Right ventricle myocardium inferior (tissue), 1 donor: ENCODE measurements around the gene CD44. TPM values are rescaled to one million over a fixed set of nuclear protein-coding genes. Genes with fewer than 3 reads are reported as not detected.

ENCODE experiments used
- ATAC-seq: fragments of 200-7000 bp; cut with Tn5 transposase; one replicate; pipeline ENCODE4 v1.9.1; 2020; ENCODE audit warnings: mild to moderate bottlenecking, moderate library complexity
- DNase-seq: peaks from one replicate; pipeline ENCODE4 v3.0.0; 2021; ENCODE audit errors: missing footprints
- intact Hi-C: fragments of 100-400 bp; cut with DNase I; formaldehyde crosslinking; loops from one replicate; pipeline ENCODE4 v1.11.0; 2022
- total RNA-seq: library from RNA; stranded (reverse); fragmentation: NEBNext Ultra II Directional; extraction: Animal tissue kit (Norgen Biotek cat#: 25700); gene quantifications from one replicate; pipeline ENCODE4 v1.2.1, GENCODE V29; 2021
- donor health status: DM: no; HTN: yes; CAD: no; lungs with severe emphysema.

CD44 gene
- total RNA-seq, 1 donor from 2014 or later = 19.9 TPM

- no peak for DNase-seq
- no peak for ATAC-seq
- intact Hi-C loops = no loop called here
These were observed 44.5 kb downstream of the CD44 start for GRCh38 chr11:35183326-35183925.

- intact Hi-C loops = no loop called here
- ATAC-seq = no peak
- no peak for DNase-seq
These were observed 46.7 kb downstream of the CD44 start for GRCh38 chr11:35185696-35186095.

- ATAC-seq = no peak
- no peak for DNase-seq
- intact Hi-C loops = no loop called here
These were observed 49.0 kb downstream of the CD44 start for GRCh38 chr11:35187996-35188395.

GRCh38 chr11:35190804-35191348 lies 51.9 kb downstream of the CD44 start:
- intact Hi-C loops = no loop called here
- ATAC-seq (no peak), DNase-seq (no peak)

GRCh38 chr11:35192347-35192746 lies 53.4 kb downstream of the CD44 start:
- ATAC-seq = peak; percentile 94
- intact Hi-C loops = no loop called here
- no peak for DNase-seq

- ATAC-seq (no peak), DNase-seq (no peak)
- intact Hi-C loops = no loop called here
These were observed 54.8 kb downstream of the CD44 start for GRCh38 chr11:35193767-35194166.

DNA sequence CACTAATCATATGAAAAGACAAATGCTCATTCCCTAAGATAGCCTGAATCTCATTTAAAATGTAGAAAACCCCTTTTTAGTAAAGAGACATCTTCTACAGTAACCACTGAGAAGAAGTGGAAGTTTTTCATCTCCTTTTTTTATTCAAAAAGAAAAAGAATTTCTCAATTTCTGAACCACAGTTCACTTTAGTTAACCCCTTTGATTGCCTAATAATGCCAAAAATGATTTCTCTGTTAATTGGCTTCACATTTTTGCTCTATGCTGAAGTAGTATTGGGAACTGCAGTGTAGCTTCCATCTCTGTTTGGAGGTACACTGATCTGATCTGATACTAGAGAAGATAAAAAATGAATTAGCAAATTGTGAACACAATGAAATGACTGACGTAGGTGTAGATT lies 58.3 kb downstream of the CD44 start:
- ATAC-seq (no peak), DNase-seq (no peak)
- intact Hi-C loops = no loop called here

GRCh38 chr11:35200811-35201341 lies 61.9 kb downstream of the CD44 start:
- DNase-seq = no peak
- ATAC-seq = no peak
- intact Hi-C loops = no loop called here

DNA sequence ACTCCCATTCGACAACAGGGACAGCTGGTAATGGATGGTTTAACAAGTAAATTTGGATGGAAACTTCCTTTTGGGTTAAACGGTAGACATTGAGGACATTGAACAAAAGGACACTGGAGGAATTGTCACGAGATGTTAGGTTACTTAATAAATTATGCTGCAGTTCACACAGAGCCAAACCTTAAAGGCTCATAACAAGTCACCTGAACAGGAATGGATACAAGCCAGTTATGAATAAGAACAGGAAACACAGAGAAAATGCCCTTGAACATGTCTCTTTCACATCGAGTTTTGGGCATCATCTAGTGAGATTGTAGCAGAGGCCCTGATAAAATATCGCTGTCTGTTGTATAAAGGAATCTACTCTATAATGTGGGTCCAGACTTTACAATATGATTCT lies 65.6 kb downstream of the CD44 start:
- DNase-seq (no peak), ATAC-seq (no peak)
- intact Hi-C loops = no loop called here

DNA sequence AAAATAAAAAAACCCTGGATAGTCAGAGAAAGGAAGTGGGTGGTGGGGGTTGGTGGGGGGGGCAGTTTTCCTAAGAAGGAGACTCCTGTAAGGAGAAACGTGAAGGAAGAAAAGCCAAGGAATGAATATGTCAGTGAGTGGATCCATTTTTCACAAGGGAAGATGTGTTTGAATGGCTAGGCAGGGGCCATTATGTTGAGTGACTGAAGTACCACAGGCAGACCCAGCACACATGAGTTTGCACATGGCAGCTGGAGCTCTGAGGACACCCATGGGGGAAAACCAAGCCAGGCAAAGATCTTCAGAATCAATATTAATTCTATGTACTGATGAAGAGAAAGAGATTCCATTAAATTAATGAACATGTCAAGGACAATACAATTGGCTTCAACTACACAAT lies 67.6 kb downstream of the CD44 start:
- intact Hi-C loops = no loop called here
- DNase-seq (no peak), ATAC-seq (no peak)

DNA sequence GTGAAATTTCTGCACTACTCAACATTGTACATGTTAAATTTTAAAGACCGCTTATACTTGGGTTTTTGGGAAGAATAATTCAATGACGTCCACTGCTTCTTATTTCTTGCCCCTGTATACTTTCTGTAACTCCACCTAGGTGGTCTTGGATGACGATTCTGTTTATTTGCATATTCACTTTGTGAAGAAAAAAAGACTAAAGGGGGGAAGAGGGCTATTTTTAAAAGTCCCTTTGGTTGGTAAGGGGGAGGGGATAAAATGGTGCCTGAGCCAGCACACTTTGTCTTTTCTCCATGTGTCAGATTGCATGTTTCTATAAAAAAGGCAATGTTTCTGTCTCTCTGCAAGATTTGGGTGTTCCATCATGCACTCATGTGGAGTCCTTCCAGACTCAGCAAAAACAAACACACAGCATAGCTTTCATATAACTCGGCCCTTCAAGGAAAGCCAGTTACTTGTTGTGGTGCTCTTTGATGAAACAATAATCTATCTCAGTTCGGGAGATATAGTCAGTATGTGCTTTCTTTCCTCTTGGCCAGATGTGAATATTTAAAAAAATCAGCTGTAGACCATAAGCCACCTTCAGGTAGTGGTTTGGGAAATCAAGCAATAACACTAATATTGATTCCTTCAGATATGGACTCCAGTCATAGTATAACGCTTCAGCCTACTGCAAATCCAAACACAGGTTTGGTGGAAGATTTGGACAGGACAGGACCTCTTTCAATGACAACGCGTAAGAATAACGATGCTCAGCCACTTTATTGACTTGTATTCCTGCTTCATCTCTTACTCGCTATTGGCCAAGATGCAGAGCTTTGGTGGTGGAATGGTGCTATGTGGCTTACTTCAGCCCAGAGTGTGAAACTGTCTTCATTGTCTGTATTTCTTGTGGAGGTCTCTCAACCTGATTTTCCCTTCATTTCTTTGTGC lies 68.8 kb downstream of the CD44 start:
- DNase-seq = no peak
- intact Hi-C loops = no loop called here
- no peak for ATAC-seq

GRCh38 chr11:35208795-35209194 lies 69.8 kb downstream of the CD44 start:
- ATAC-seq = no peak
- DNase-seq = no peak
- intact Hi-C loops = no loop called here

GRCh38 chr11:35210876-35211546 lies 72.0 kb downstream of the CD44 start:
- no peak for DNase-seq

DNA sequence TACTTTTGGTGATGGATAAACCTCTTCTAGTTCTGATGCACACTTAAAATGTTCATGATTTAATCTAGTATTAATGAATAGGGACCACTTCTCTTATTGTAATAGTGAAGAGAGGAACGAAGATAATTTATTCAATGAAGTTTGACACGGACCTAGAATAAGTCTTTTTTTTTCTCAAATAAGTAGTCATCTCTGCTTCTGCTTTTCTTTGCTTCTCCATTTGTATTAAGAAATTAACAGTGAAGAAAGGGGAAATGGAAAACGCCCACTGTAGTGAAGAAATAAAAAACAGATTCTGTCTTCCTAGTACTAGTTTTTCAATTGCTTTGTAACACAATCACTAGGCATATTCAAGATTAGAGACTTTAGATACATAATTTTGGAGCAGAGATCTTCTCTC lies 73.0 kb downstream of the CD44 start:
- ATAC-seq (no peak), DNase-seq (no peak)
- intact Hi-C loops = no loop called here

More at GRCh38 chr11:35210876-35211546, 72.0 kb downstream of the CD44 start:
- no peak for ATAC-seq
- intact Hi-C loops = no loop called here

DNA sequence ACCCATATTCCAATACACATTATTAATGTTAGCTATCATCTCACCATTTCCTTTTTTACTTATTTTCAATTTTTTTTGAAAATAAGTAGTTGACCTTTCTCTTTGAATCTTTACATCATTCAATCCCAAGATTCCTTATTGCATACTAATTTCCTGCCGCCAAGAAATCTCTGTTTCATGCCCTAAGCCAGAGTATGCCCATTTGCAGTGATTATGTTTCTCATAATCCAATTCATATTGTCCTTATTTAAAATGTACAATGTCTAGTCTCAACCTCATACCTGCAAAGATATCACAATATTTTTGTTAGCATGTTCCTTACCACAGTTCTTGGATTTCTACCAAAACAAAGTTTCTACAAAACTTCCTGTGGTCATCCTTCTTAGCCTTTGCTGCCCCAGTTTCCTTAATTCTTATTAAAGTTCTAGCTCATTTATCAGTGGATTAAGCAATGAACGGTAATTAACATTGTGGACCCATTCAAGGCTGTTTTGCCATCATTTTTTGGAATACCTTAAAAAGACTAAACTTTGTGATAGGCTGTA lies 75.3 kb downstream of the CD44 start:
- ATAC-seq = no peak
- intact Hi-C loops = no loop called here
- no peak for DNase-seq

- intact Hi-C loops = no loop called here
- no peak for ATAC-seq
These were observed 75.8 kb downstream of the CD44 start for GRCh38 chr11:35214792-35215193.

DNA sequence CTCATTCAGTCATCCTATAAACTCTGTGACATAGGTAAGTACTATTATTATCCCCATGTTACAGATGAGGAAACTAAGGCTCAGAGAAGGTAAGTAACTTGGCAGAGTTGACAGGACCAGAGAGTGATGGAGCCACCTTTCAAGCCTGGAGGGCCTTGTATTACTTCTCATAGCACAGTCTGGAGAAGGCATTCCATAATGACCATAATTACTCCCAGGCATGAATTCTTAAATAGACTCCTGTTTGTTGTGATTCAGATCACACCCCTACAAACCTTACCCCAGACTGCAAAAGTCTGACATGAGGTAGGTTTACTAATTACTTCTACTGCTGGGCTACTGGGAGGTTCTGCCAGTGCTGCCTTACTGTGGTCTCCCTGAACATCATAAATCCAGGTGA lies 77.0 kb downstream of the CD44 start:
- intact Hi-C loops = no loop called here
- ATAC-seq = no peak
- DNase-seq = no peak

More at GRCh38 chr11:35214792-35215193, 75.8 kb downstream of the CD44 start:
- no peak for DNase-seq

DNA sequence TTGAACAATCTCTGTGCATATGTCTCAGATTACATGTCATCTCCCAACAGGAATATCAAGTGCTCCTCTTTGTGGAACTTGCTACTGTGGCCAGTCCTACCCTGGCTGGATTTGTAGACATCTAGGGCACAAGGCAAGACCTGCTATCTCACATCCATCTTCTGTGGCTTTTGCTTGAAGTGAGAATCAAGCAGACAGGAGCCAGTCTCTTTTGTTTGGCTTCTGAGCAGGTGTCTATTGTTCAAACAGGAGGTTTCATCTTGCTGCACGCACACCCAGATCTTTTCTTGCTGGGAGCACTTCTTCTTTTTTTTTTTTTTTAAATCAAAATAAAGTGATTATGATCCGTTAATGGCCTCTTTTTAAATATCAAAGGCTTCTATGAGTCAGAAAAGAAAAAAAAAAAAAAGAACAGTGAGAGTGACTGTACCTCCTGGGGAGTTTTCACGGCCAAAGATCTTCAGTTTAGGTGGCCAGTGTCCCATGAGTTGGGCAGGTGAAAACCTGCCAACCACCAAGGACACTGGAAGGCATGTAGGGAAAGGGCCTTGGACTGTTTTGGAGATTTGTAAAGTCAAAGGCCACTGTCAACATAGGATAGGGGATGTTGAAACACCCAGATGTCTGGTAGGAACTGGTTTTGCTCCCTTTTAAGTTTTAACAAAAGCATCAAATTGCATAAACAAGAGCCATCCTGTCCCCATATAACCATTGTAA lies 78.1 kb downstream of the CD44 start:
- DNase-seq (no peak), ATAC-seq (no peak)
- intact Hi-C loops = no loop called here
